Stimulated activated CD8-positive, alpha-beta memory T cell treated with anti-CD3 and anti-CD28 coated beads, Interleukin-7, amount 100 ng/mL, for 48 hours (primary cell): Measurements from ENCODE around the gene BAG3.
"Not testable (repeated sequence)": the region's sequence is repeated elsewhere in the genome, so short reads cannot be mapped to it uniquely, and the experiment has no call there.

Experiments
- DNase-seq, 2 donors: peaks; one replicate each; pipeline ENCODE4 v3.0.0-alpha.2; 2020; ENCODE audit warnings: low read depth in 1 of 2; ENCODE audit errors: extremely low read depth in 1 of 2

Gene BAG3

DNA sequence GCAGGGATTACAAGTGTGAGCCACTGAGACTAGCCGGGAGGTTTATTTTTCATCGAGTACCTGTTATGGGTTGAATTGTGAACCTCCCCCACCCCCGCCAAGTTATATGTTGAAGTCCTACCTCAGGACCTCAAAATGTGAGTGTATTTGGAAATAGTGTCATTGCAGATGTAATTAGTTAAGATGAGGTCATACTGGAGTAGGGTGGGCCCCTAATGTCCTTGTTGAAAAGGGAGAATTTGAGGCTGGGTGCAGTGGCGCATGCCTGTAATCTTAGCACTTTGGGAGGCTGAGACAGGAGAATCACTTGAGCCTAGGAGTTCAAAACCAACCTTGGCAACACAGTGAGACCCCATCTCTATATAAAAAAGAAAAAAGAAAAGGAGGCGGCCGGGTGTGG is 10.8 kb upstream of the BAG3 start:
- no peak for DNase-seq

- DNase-seq: no peak
These were observed 10.2 kb upstream of the BAG3 start for GRCh38 chr10:119640875-119641526.

- DNase-seq: no peak
These were observed 8.5 kb upstream of the BAG3 start for GRCh38 chr10:119642556-119643111.

GRCh38 chr10:119643306-119644204 is 7.6 kb upstream of the BAG3 start:
- DNase-seq: no peak

GRCh38 chr10:119644205-119644814 is 6.9 kb upstream of the BAG3 start:
- no peak for DNase-seq

DNA sequence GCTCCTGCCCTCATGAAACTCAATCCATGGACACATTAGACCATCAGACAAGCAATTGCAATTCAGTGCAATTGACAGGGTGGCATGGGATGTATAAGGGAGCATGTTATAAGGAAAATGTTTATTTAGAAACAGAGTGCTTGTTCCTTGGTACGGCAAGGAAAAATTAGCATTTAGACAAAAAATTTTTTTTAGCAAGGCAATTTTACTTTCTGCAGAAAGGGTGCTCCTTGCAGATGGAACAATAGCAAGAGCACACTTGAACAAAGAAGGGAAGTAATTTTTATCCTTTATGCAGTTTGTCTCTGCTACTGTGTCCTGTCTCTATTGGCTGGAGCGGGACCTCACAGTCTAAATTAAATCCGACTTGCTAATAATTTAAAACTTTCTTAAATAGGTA is 6.2 kb upstream of the BAG3 start:
- no peak for DNase-seq

DNA sequence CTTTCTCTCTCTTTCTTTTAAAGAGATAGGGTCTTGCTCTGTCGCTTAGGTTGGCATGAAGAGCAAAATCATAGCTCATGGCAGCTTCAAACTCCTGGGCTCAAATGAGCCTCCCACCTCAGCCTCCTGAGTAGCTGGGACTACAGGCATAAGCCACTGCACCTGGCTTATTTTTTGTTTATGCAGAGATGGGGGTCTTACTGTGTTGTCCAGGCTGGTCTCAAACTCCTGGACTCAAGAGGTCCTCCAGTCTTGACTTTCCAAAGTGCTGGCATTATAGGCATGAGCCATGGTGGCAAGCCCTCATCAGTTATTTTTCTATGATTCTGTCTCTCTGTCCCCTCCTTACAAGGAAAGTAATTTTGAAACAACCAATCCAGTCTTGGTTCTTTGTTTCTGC is 1.1 kb upstream of the BAG3 start:
- DNase-seq: no peak

GRCh38 chr10:119651514-119652360 is 557 bp downstream of the BAG3 start:
- no peak for DNase-seq

DNA sequence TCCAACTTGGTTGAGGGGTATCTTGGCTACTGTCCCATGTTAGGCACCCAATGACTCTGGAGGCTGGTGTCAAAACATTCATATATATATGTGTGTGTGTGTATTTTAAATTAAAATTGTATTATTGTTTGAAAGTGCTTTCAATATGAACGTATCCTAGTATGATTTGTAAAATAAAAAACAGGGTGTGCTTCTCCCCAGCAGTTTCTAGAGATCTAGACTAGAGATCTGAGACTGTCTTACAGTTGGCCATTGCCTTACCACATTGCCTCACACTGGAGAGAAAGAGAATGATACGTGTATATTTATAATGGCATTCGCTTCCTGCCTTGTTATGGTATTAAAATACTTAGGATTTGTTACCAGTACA is 1.2 kb downstream of the BAG3 start:
- no peak for DNase-seq

DNA sequence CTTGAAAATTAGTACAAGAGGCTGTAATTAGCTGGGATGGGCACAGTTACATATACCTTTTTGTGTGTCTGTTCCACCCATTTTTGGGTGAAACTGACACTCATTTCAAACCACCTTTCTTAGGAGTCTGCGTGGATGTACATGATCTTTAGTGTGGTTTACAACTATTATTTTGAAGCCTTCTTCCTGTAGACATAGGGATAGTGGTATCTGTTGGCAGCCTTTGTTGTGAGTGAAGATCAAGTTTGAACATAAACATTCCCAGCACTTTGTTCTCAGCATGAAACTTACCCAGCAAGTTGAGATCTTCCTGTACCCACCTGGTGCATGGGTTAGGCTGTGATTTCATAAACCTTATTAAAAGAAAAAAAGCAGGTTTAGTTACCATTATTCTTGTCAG is 2.0 kb downstream of the BAG3 start:
- DNase-seq: no peak

DNA sequence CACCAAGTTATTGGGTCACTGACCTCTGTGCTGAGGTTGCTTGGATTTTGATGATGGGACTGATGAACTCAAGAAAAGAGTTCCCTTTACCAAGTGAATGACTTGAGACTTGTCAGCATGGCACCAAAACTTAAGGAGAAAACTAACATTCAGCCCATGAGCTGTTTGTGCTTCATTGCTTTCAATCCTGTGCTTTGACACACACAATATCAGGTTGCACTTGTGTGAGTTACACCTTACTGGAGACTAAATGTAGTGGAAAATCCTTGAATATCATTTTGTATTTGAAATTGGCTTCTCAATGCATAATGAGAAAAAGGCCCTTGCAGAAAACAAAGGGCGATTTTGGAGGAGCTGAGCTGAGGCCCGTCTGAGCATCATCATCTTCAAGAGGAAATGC is 2.7 kb downstream of the BAG3 start:
- no peak for DNase-seq

DNA sequence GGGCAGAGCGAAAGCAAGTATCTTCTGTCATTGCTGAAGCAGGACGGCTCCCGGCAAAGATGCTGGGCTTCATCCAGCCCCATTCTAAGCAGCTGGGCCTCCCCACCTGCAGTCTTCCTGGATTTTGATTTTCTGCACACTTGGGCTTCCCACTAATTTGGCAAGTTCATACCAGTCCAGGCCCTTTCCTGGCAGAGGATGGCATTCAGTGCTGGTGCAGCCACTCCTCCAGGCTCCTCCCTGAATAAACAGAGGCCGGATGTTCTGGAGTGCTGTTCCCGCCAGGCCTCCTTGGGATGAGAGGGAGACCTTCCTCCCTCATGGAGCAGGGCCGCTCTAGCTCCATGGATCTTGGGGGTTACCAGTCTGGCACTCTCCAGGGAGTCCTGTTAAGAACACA is 3.4 kb downstream of the BAG3 start:
- DNase-seq: no peak

DNA sequence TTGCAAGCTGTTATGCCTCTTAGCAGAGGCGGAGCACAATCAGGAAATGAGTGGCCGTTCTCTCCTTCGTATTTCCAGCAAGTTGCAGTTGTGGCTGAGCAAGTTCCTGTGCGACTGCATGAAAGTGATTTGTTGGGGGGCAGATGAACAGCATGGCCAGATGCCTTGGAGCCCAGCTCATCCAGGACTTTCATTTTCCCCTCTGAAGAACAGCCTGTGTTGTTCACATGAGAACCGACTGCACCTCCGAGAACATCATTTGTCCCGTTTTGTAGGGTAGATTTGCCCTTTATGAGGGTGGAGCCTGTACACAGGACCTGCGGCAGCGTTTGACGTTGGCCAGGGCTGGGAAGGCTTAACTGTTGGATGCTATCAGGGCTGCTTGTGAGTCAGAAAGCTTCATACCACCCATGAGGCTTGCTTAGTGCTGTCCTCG is 4.4 kb downstream of the BAG3 start:
- peak in 1 of 2 donors; percentile 47 for DNase-seq

DNA sequence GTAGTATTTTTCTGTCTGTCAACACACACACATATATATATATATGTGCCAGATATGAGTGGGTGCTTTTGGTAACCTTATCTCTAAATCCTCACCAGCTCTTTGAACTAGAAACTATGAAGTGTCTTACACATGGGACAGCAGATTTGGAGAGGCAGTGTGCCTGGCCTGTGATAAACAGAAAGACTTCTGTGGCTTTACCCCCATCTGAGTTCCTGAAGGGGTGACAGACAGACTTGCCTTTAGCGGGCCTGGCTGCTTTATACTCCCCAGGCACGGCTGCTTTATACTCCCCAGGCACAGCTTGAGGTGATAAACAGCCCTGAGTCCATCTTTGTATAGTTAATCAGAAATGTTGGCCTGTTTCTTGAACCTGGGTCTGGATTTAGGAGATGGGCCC is 5.6 kb downstream of the BAG3 start:
- no peak for DNase-seq

DNA sequence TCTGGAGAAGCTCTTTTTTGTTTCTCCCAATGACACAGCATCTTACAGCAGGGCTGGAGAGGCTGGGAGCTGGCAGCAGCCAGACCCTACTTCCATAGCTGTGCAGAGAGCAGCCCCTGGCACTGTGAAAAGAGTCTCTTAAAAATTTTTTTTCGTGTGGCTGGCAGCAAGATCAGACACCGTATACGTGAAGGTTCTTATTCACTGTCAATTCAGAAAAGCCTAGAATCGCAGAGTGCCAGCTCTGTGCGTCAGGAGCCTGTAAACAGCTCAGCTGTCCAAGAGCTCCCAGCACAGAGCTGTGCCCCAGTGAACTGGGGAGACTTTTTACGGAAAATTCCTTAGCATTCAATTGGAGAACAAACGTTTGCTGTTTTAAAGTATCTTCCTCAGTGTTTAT is 6.5 kb downstream of the BAG3 start:
- no peak for DNase-seq

- DNase-seq: no peak
These were observed 7.1 kb downstream of the BAG3 start for GRCh38 chr10:119658274-119658673.

- DNase-seq: no peak
These were observed 8.8 kb downstream of the BAG3 start for GRCh38 chr10:119659951-119660350.

DNA sequence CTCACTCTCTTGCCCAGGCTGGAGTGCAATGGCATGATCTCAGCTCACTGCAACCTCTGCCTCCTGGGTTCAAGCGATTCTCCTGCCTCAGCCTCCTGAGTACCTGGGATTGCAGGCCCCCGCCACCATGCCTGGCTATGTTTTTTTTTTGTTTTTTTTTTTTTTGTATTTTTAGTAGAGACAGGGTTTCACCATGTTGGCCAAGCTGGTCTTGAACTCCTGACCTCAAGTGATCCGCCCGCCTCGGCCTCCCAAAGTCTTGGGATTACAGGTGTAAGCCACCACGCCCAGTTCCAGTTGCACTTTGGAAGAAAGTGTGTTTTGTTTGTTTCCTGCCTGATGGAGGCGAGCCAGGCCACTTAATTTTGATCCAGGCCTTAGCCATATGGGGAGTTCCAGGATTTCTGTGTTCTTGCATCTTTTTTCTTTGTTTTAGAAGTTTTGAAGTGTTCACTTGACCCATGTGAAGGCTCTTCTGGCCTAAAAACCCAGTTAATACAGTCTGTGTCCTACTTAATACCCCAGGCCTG is 11.0 kb downstream of the BAG3 start:
- not testable (repeated sequence) for DNase-seq

DNA sequence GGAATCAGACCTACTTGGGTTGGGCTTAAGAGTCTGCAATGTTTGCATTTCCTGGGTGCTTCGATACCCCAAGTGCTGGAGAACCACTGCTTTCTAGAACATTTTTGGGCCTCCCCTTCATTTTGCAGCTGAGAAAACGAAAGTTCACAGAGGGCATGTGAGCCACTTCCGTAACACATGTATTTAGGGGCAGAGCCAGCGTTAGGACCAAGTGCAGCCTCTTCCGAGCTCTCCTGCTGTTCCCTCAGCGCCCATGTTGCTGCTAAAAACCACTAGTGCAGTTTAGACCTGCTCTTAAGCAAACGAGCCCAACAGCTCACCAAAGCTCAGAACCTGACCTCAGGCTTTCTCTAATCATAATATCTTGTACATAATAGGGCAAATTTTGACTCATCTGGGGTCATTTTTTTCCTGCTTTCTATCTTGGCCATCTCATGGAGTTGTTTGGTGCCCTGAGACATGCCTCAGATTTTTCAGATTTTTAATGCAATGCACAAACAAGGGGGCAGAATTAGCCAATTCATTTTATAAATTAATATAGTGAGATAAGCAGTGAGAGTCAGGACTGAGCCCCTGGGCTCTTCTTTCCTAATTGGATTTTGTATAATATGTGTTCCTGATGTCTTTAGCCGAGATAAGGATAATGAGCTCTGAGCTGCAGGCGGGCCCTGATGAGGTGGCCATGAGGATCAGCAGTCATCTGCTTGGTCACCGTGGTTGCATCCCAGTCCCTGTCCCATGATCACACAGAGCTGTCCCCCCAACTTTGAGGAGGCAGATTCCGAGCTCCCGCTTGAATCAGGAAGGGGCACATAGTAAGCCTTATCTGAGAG is 12.9 kb downstream of the BAG3 start:
- DNase-seq: no peak
